Astrocyte of the spinal cord (primary cell): ENCODE results near the gene ADAMTSL4.
"Not testable (repeated sequence)": the region's sequence is repeated elsewhere in the genome, so short reads cannot be mapped to it uniquely, and the experiment has no call there.

Source experiments
- DNase-seq: peaks from one replicate; pipeline ENCODE4 v3.0.0; 2011; ENCODE audit warnings: low read depth, low spot score
- H3K4me3 ChIP-seq: 2 replicates; pipeline ENCODE4 v1.5.1; 2011; ENCODE audit warnings: low read depth, mild to moderate bottlenecking, low read length, moderate library complexity
- CTCF ChIP-seq: IDR thresholded peaks from 2 replicates; pipeline ENCODE4 v1.5.1; 2012; ENCODE audit warnings: low read depth, mild to moderate bottlenecking, low read length, inconsistent platforms
- in situ Hi-C: cut with HindIII; loops from 2 replicates; pipeline ENCODE4 v1.10.0; 2017; ENCODE audit warnings: low sequenced_read_pairs

The ADAMTSL4 gene

GRCh38 chr1:150596976-150597375 lies 47.8 kb downstream of the ADAMTSL4 start:
- in situ Hi-C loops: no loop called here
- no peak overlapping the region for H3K4me3 ChIP-seq
- TF ChIP-seq CTCF: no peak
- no peak for DNase-seq

GRCh38 chr1:150598346-150598745 lies 49.1 kb downstream of the ADAMTSL4 start:
- DNase-seq, H3K4me3 ChIP-seq, in situ Hi-C loops: not testable (repeated sequence)

- no peak overlapping the region for H3K4me3 ChIP-seq
- no peak for TF ChIP-seq CTCF
- no peak for DNase-seq
- in situ Hi-C loops: no loop called here
Observed at GRCh38 chr1:150601540-150601939, 52.3 kb downstream of the ADAMTSL4 start.

GRCh38 chr1:150602372-150602771 lies 53.2 kb downstream of the ADAMTSL4 start:
- in situ Hi-C loops: not testable (repeated sequence)

GRCh38 chr1:150603711-150604110 lies 54.5 kb downstream of the ADAMTSL4 start:
- no peak overlapping the region for H3K4me3 ChIP-seq
- DNase-seq: no peak
- in situ Hi-C loops: no loop called here
- no peak for TF ChIP-seq CTCF

More at GRCh38 chr1:150602372-150602771, 53.2 kb downstream of the ADAMTSL4 start:
- H3K4me3 ChIP-seq, DNase-seq: not testable (repeated sequence)

- H3K4me3 ChIP-seq: no peak overlapping the region
- no peak for DNase-seq
- TF ChIP-seq CTCF: no peak
- in situ Hi-C loops: no loop called here
Observed at GRCh38 chr1:150604226-150604588, 55.0 kb downstream of the ADAMTSL4 start.

- DNase-seq, in situ Hi-C loops, H3K4me3 ChIP-seq: not testable (repeated sequence)
Observed at GRCh38 chr1:150605451-150605731, 56.2 kb downstream of the ADAMTSL4 start.

GRCh38 chr1:150606463-150607142 lies 57.4 kb downstream of the ADAMTSL4 start:
- TF ChIP-seq CTCF: no peak
- no peak overlapping the region for H3K4me3 ChIP-seq
- in situ Hi-C loops: no loop called here
- no peak for DNase-seq
